ENCODE measurements around the gene SBF2. TPM values are rescaled to one million over a fixed set of nuclear protein-coding genes. Genes with fewer than 3 reads are reported as not detected.

Gene SBF2
- total RNA-seq, 4 donors from 2014 or later = 19.3 to 28.1 (median 25.8) TPM

GRCh38 chr11:10329935-10330334 is 35.9 kb upstream of the SBF2 start:
- no peaks in the 10 kb centered on the region for H3K27me3 ChIP-seq
- H3K9me3 ChIP-seq = no peaks in the 10 kb centered on the region
- DNase-seq (no peak), ATAC-seq (no peak)
- no peak overlapping the region for H3K4me3 ChIP-seq
- peaks cover 27 to 30% of the 10 kb centered on the region in 2 donors for H3K4me1 ChIP-seq
- no peak overlapping the region for H3K27ac ChIP-seq
- no peak for TF ChIP-seq POLR2A (IDR thresholded peaks at IDR 0.05)
- no peak for TF ChIP-seq CTCF (IDR thresholded peaks at IDR 0.05 in 4 of 5, conservative IDR thresholded peaks at IDR 0.05 in 1 of 5)
- intact Hi-C loops (cut with DNase I; ENCODE audit: low total_unique reads) = no loop called here
- no peaks in the 10 kb centered on the region for H3K36me3 ChIP-seq
- in situ Hi-C loops (cut with MboI; ENCODE audit: low sequenced_read_pairs in 4 of 4) = loop anchor here in 3 of 4 donors (10.0 kb wide), 3 partner anchors 125 to 565 kb away; no protein-coding TSS in a partner anchor

GRCh38 chr11:10329356-10329755 is 35.3 kb upstream of the SBF2 start:
- intact Hi-C loops (cut with DNase I; ENCODE audit: low total_unique reads) = no loop called here
- Histone ChIP-seq H3K4me1 (peaks cover 27 to 30% of the 10 kb centered on the region in 2 donors), H3K4me3 (no peak overlapping the region), H3K27me3 (no peaks in the 10 kb centered on the region), H3K36me3 (no peaks in the 10 kb centered on the region), H3K9me3 (no peaks in the 10 kb centered on the region), H3K27ac (peak overlapping the region in 1 of 4 donors; percentile 38)
- TF ChIP-seq POLR2A (IDR thresholded peaks at IDR 0.05) (no peak), CTCF (IDR thresholded peaks at IDR 0.05 in 4 of 5, conservative IDR thresholded peaks at IDR 0.05 in 1 of 5) (no peak)
- in situ Hi-C loops (cut with MboI; ENCODE audit: low sequenced_read_pairs in 4 of 4) = loop anchor here in 3 of 4 donors (10.0 kb wide), 3 partner anchors 125 to 565 kb away; no protein-coding TSS in a partner anchor
- ATAC-seq (no peak), DNase-seq (no peak)

GRCh38 chr11:10328314-10329098 is 34.5 kb upstream of the SBF2 start:
- intact Hi-C loops (cut with DNase I; ENCODE audit: low total_unique reads) = no loop called here
- in situ Hi-C loops (cut with MboI; ENCODE audit: low sequenced_read_pairs in 4 of 4) = loop anchor here in 3 of 4 donors (10.0 kb wide), 3 partner anchors 124 to 564 kb away; no protein-coding TSS in a partner anchor

GRCh38 chr11:10327254-10327653 is 33.2 kb upstream of the SBF2 start:
- in situ Hi-C loops (cut with MboI; ENCODE audit: low sequenced_read_pairs in 4 of 4) = loop anchor here in 3 of 4 donors (10.0 kb wide), 3 partner anchors 122 to 562 kb away; no protein-coding TSS in a partner anchor
- no peak overlapping the region for H3K4me3 ChIP-seq
- H3K9me3 ChIP-seq = no peaks in the 10 kb centered on the region
- TF ChIP-seq POLR2A (IDR thresholded peaks at IDR 0.05) = no peak
- TF ChIP-seq CTCF (IDR thresholded peaks at IDR 0.05 in 4 of 5, conservative IDR thresholded peaks at IDR 0.05 in 1 of 5) = no peak
- H3K27me3 ChIP-seq = no peaks in the 10 kb centered on the region
- H3K27ac ChIP-seq = peak overlapping the region; percentile 27 to 55 (median 40)
- ATAC-seq = peak in 1 of 2 donors; percentile 2
- no peaks in the 10 kb centered on the region for H3K36me3 ChIP-seq
- intact Hi-C loops (cut with DNase I; ENCODE audit: low total_unique reads) = no loop called here
- DNase-seq = no peak
- H3K4me1 ChIP-seq = peaks cover 27 to 37% of the 10 kb centered on the region in 2 donors

More at GRCh38 chr11:10328314-10329098, 34.5 kb upstream of the SBF2 start:
- H3K4me3 ChIP-seq = no peak overlapping the region
- H3K27ac ChIP-seq = peak overlapping the region in 3 of 4 donors; percentile 38 to 43 (median 39)
- no peaks in the 10 kb centered on the region for H3K36me3 ChIP-seq
- TF ChIP-seq CTCF (IDR thresholded peaks at IDR 0.05 in 4 of 5, conservative IDR thresholded peaks at IDR 0.05 in 1 of 5) (no peak), POLR2A (IDR thresholded peaks at IDR 0.05) (no peak)
- no peaks in the 10 kb centered on the region for H3K27me3 ChIP-seq
- DNase-seq (no peak), ATAC-seq (peak; percentile 40 to 60)
- no peaks in the 10 kb centered on the region for H3K9me3 ChIP-seq
- peaks cover 27 to 30% of the 10 kb centered on the region in 2 donors for H3K4me1 ChIP-seq

All from gastrocnemius medialis (tissue), 4 donors.